AG09309 (cell line): ENCODE measurements around the gene SMURF1.

Experiments
- DNase-seq: peaks from one replicate; pipeline ENCODE4 v3.0.0-alpha.2; 2010; ENCODE audit warnings: low read depth
- H3K4me3 ChIP-seq: 2 replicates; pipeline ENCODE4 v1.5.1; 2011; ENCODE audit warnings: mild to moderate bottlenecking, low read depth, low read length, moderate library complexity; ENCODE audit not compliant: control insufficient read depth
- CTCF ChIP-seq: IDR thresholded peaks from 2 replicates; pipeline ENCODE4 v1.5.1; 2011; ENCODE audit warnings: mild to moderate bottlenecking, low read depth, low read length, inconsistent platforms; ENCODE audit not compliant: insufficient read depth, control insufficient read depth; ENCODE audit errors: missing control alignments

Gene SMURF1

GRCh38 chr7:99128076-99128950, 15.6 kb downstream of the SMURF1 start:
- H3K4me3 ChIP-seq: no peak overlapping the region
- DNase-seq: no peak
- TF ChIP-seq CTCF: no peak

DNA sequence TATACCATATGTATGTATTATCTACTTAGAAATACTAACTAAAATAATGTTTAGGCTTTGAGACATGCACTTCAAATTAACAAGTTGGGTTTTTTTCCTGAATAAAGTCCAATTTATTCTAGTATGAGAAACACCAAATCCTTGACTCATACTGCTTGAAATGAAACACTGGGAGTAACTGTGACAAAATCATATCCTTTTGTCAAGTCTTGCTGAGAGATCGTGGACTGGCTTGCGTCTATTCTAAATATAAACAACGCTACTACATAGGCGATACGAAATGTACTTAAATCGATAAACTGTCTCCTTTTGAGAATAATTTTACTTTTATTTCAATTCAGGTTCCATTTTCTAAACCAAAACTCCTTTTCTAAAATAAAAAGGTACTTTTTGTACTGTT, 16.3 kb downstream of the SMURF1 start:
- no peak overlapping the region for H3K4me3 ChIP-seq
- TF ChIP-seq CTCF: no peak
- DNase-seq: no peak

- DNase-seq: no peak
- no peak for TF ChIP-seq CTCF
- H3K4me3 ChIP-seq: no peak overlapping the region
These were observed 16.9 kb downstream of the SMURF1 start for GRCh38 chr7:99126921-99127553.

GRCh38 chr7:99125505-99125865, 18.4 kb downstream of the SMURF1 start:
- DNase-seq: no peak
- no peak for TF ChIP-seq CTCF
- no peak overlapping the region for H3K4me3 ChIP-seq

GRCh38 chr7:99124751-99125504, 19.0 kb downstream of the SMURF1 start:
- DNase-seq: no peak
- H3K4me3 ChIP-seq: no peak overlapping the region
- no peak for TF ChIP-seq CTCF

DNA sequence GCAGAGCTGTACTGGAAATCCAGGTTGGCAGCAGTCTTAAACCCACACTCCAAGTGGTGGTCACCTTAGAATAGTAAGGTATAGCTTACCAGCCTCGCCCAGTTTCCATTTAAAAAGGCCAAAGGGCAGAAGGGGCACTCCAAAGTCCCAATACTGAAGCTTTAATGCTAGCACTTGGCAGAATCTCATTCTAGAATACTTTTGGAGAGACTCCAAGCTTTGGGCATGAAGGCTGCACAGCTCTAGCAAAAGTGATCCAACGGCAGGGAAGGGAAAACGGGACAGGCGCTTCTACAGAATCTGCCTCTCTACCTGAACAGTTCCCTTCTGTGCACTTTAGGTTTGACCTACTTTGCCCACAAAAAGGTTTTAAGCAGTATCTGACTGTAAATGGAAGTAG, 19.7 kb downstream of the SMURF1 start:
- no peak overlapping the region for H3K4me3 ChIP-seq
- DNase-seq: no peak
- no peak for TF ChIP-seq CTCF
